K562 treated with DMSO at 1 percent for 48 hours (cell line): ENCODE data around the gene UBE2J2. TPM values are rescaled to one million over a fixed set of nuclear protein-coding genes. Genes with fewer than 3 reads are reported as not detected.

Source experiments
- total RNA-seq: library from RNA; unstranded; fragments of 300-600 nt; gene quantifications from 2 replicates; pipeline ENCODE4 v1.2.3, GENCODE V29; 2022; ENCODE audit warnings: low replicate concordance; ENCODE audit errors: extremely low read depth

UBE2J2 gene
- not detected in 2 replicates for total RNA-seq

GRCh38 chr1:1273512-1274298, at the start of gene UBE2J2:
TSS of gene UBE2J2 (minus strand) at chr1:1273854. CDS start at chr1:1267992, 5,862 bp downstream.

GRCh38 chr1:1307923-1308755, 34.5 kb upstream of the UBE2J2 start, which contains the start of the genes ACAP3 and PUSL1:
TSS of gene ACAP3 (minus strand) at chr1:1307930. CDS start at chr1:1307815, 115 bp downstream.
TSS of gene PUSL1 (plus strand) at chr1:1308597. CDS start at chr1:1308644, 47 bp downstream.

GRCh38 chr1:1246577-1247340, 26.9 kb downstream of the UBE2J2 start, which contains the start of gene C1QTNF12:
TSS of gene C1QTNF12 (minus strand) at chr1:1246722. CDS start at chr1:1246690, 32 bp downstream.

GRCh38 chr1:1232208-1232795, 41.4 kb downstream of the UBE2J2 start, which contains the start of gene B3GALT6:
TSS of gene B3GALT6 (plus strand) at chr1:1232237. CDS start at chr1:1232279, 42 bp downstream.

GRCh38 chr1:1231400-1232207, 42.0 kb downstream of the UBE2J2 start, which contains the start of gene SDF4:
TSS of gene SDF4 (minus strand) at chr1:1232001. CDS start at chr1:1228772, 3,229 bp downstream.

GRCh38 chr1:1213345-1214265, 60.0 kb downstream of the UBE2J2 start, which contains the start of gene TNFRSF4:
TSS of gene TNFRSF4 (minus strand) at chr1:1214153. CDS start at chr1:1214127, 26 bp downstream.

GRCh38 chr1:1206376-1206965, 67.2 kb downstream of the UBE2J2 start, which contains the start of gene TNFRSF18:
TSS of gene TNFRSF18 (minus strand) at chr1:1206592. CDS start at chr1:1206571, 21 bp downstream.

Other genes with a start within 250 kb of the UBE2J2 start
- not detected in 2 replicates for gene RNF223, start 199.5 kb downstream of the UBE2J2 start, total RNA-seq
- not detected in 2 replicates for gene C1orf159, start 157.8 kb downstream of the UBE2J2 start, total RNA-seq
- not detected in 2 replicates for gene TTLL10, start 100.0 kb downstream of the UBE2J2 start, total RNA-seq
- gene TNFRSF18, start 67.3 kb downstream of the UBE2J2 start, total RNA-seq, result not detected in 2 replicates
- gene TNFRSF4, start 59.7 kb downstream of the UBE2J2 start, total RNA-seq, result not detected in 2 replicates
- not detected in 2 replicates for gene SDF4, start 41.9 kb downstream of the UBE2J2 start, total RNA-seq
- not detected in 2 replicates for gene B3GALT6, start 41.6 kb downstream of the UBE2J2 start, total RNA-seq
- not detected in 2 replicates for gene C1QTNF12, start 27.1 kb downstream of the UBE2J2 start, total RNA-seq
- not detected in 2 replicates for gene SCNN1D, start 6.6 kb upstream of the UBE2J2 start, total RNA-seq
- 171 TPM in 1 of 2 replicates, not detected in the other for gene ACAP3, start 34.1 kb upstream of the UBE2J2 start, total RNA-seq
- not detected in 2 replicates for gene PUSL1, start 34.7 kb upstream of the UBE2J2 start, total RNA-seq
- not detected in 2 replicates for gene INTS11, start 50.8 kb upstream of the UBE2J2 start, total RNA-seq
- not detected in 2 replicates for gene CPTP, start 50.9 kb upstream of the UBE2J2 start, total RNA-seq
- not detected in 2 replicates for gene TAS1R3, start 57.4 kb upstream of the UBE2J2 start, total RNA-seq
- not detected in 2 replicates for gene DVL1, start 75.6 kb upstream of the UBE2J2 start, total RNA-seq
- gene MXRA8, start 84.7 kb upstream of the UBE2J2 start, total RNA-seq, result not detected in 2 replicates
- not detected in 2 replicates for gene AURKAIP1, start 101.4 kb upstream of the UBE2J2 start, total RNA-seq
- gene CCNL2, start 125.5 kb upstream of the UBE2J2 start, total RNA-seq, result not detected in 2 replicates
- gene MRPL20, start 133.4 kb upstream of the UBE2J2 start, total RNA-seq, result not detected in 2 replicates
- gene ANKRD65, start 147.4 kb upstream of the UBE2J2 start, total RNA-seq, result not detected in 2 replicates
- gene VWA1, start 161.8 kb upstream of the UBE2J2 start, total RNA-seq, result not detected in 2 replicates
- not detected in 2 replicates for gene ATAD3C, start 175.8 kb upstream of the UBE2J2 start, total RNA-seq
- gene ATAD3B, start 197.9 kb upstream of the UBE2J2 start, total RNA-seq, result not detected in 2 replicates
- 223 TPM in 1 of 2 replicates, not detected in the other for gene ATAD3A, start 238.3 kb upstream of the UBE2J2 start, total RNA-seq